ENCODE measurements around the gene SERPINB5.

DNA sequence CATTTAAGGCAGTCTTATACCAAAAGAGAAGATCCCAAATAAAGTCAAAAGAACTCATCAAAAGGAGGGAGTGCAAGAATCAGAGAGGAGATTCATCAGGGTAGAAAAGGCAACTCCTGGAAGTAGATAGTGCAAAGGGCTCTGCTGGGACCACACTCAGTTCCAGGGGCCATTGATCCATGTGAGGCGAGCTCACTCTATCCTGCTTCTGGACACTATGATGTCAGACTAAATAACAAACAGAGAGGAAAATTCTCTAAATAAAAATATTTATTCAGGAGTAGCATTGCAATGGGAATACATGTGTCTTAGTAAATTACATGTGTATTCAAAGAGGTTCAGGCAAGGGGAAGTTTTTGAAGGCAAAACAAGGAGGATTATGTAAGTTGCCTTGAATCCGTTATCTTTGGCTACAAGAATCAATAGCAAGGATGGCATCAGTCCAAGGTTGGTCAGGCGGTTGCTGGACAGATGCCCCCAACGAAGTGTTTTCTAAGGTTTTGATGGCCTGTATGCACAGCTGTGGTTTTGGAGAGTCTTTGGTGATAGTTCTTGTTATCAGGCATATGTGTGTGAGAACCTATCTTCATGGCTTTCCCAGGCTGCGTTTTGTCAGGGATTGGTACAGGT is 52.2 kb downstream of the SERPINB5 start:
- TF ChIP-seq, protein P1, sequence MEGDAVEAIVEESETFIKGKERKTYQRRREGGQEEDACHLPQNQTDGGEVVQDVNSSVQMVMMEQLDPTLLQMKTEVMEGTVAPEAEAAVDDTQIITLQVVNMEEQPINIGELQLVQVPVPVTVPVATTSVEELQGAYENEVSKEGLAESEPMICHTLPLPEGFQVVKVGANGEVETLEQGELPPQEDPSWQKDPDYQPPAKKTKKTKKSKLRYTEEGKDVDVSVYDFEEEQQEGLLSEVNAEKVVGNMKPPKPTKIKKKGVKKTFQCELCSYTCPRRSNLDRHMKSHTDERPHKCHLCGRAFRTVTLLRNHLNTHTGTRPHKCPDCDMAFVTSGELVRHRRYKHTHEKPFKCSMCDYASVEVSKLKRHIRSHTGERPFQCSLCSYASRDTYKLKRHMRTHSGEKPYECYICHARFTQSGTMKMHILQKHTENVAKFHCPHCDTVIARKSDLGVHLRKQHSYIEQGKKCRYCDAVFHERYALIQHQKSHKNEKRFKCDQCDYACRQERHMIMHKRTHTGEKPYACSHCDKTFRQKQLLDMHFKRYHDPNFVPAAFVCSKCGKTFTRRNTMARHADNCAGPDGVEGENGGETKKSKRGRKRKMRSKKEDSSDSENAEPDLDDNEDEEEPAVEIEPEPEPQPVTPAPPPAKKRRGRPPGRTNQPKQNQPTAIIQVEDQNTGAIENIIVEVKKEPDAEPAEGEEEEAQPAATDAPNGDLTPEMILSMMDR (IDR thresholded peaks at IDR 0.05), result no peak
- TF ChIP-seq, protein P2, sequence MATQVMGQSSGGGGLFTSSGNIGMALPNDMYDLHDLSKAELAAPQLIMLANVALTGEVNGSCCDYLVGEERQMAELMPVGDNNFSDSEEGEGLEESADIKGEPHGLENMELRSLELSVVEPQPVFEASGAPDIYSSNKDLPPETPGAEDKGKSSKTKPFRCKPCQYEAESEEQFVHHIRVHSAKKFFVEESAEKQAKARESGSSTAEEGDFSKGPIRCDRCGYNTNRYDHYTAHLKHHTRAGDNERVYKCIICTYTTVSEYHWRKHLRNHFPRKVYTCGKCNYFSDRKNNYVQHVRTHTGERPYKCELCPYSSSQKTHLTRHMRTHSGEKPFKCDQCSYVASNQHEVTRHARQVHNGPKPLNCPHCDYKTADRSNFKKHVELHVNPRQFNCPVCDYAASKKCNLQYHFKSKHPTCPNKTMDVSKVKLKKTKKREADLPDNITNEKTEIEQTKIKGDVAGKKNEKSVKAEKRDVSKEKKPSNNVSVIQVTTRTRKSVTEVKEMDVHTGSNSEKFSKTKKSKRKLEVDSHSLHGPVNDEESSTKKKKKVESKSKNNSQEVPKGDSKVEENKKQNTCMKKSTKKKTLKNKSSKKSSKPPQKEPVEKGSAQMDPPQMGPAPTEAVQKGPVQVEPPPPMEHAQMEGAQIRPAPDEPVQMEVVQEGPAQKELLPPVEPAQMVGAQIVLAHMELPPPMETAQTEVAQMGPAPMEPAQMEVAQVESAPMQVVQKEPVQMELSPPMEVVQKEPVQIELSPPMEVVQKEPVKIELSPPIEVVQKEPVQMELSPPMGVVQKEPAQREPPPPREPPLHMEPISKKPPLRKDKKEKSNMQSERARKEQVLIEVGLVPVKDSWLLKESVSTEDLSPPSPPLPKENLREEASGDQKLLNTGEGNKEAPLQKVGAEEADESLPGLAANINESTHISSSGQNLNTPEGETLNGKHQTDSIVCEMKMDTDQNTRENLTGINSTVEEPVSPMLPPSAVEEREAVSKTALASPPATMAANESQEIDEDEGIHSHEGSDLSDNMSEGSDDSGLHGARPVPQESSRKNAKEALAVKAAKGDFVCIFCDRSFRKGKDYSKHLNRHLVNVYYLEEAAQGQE (IDR thresholded peaks at IDR 0.05; ENCODE audit: insufficient read depth in 1 of 2, low read depth in 2 of 2, low read length in 1 of 2), result no peak
- TF ChIP-seq POLR2AphosphoS5 (IDR thresholded peaks at IDR 0.05; ENCODE audit: low read depth, low read length), result no peak
